K562 (cell line): Measurements from ENCODE around the gene CCL4. TPM values are rescaled to one million over a fixed set of nuclear protein-coding genes. Genes with fewer than 3 reads are reported as not detected.
A peak's percentile ranks its signal among the peaks of the same experiment; 100 is the strongest.

Experiments
- ATAC-seq: fragments of 200-7000 bp; cut with Tn5 transposase; 3 replicates; pipeline ENCODE4 v1.9.1; 2020; ENCODE audit warnings: moderate library complexity
- BruUV-seq: library from RNA; stranded (reverse); fragments of 400-500 nt; replicated peaks from 2 replicates; lab custom pipeline; 2021; lab: Mats Ljungman, UMichigan
- CTCF ChIA-PET: fragments of 300-600 bp; formaldehyde crosslinking; extraction: SDS; loops from one replicate; lab custom pipeline; 2021; ENCODE audit warnings: low intra/inter-chr PET ratio; lab: Yijun Ruan, JAX
- POLR2A ChIA-PET: fragments of 300-600, 350-650 bp; sonication (Branson Sonifier 250); formaldehyde crosslinking; extraction: SDS; loops from one replicate; lab custom pipeline; 2021; ENCODE audit warnings: antibody characterized with exemption, inconsistent platforms; lab: Yijun Ruan, JAX
- DNase-seq, 4 experiments: peaks; one replicate each; pipeline versions ENCODE4 v3.0.0 to v3.0.0-alpha.2; 2011 to 2018; ENCODE audit warnings: low spot score in 3 of 4, mixed read lengths in 3 of 4; ENCODE audit errors: extremely low read depth in 1 of 4
- FAIRE-seq: peaks from 2 replicates; lab custom pipeline; 2011; peaks lifted over from hg19 to GRCh38; lab: Jason Lieb, UNC
- H2AFZ ChIP-seq: 2 replicates; pipeline ENCODE4 v1.6.0; 2011; ENCODE audit warnings: low read depth, low read length, control low read depth, inconsistent platforms
- H3K27ac ChIP-seq: fragments of 200-600 bp; 3 replicates; pipeline ENCODE4 v1.8.0; 2011; ENCODE audit warnings: low read depth, mild to moderate bottlenecking, control low read depth, inconsistent platforms, low read length, moderate library complexity, mixed read lengths; ENCODE audit errors: extremely low read depth
- H3K27me3 ChIP-seq, 2 experiments: fragments of 300-600 bp in 1 of 2; 2 replicates in 1 of 2; 3 replicates in 1 of 2; pipeline versions ENCODE4 v1.6.0 to v1.8.0; 2011; ENCODE audit warnings: inconsistent platforms in 2 of 2, low read length in 2 of 2, mild to moderate bottlenecking in 1 of 2, mixed read lengths in 1 of 2, moderate library complexity in 1 of 2; ENCODE audit not compliant: control insufficient read depth in 2 of 2, insufficient read depth in 2 of 2
- H3K36me3 ChIP-seq: fragments of 300-600 bp; 3 replicates; pipeline ENCODE4 v1.8.0; 2011; ENCODE audit warnings: mild to moderate bottlenecking, low read length, inconsistent platforms; ENCODE audit not compliant: control insufficient read depth, insufficient read depth
- H3K4me1 ChIP-seq, 2 experiments: fragments of 200-600 bp in 1 of 2; replicated peaks in 1 of 2; 2 replicates in 1 of 2; 3 replicates in 1 of 2; pipeline versions ENCODE4 v1.5.1 to v1.8.0; 2011; ENCODE audit warnings: inconsistent platforms in 2 of 2, low read length in 2 of 2, mild to moderate bottlenecking in 1 of 2, mixed read lengths in 1 of 2, moderate library complexity in 1 of 2; ENCODE audit not compliant: control insufficient read depth in 2 of 2, insufficient read depth in 2 of 2
- H3K4me2 ChIP-seq: 2 replicates; pipeline ENCODE4 v1.6.1; 2011; ENCODE audit warnings: low read length, control low read depth, inconsistent platforms, mixed read lengths; ENCODE audit not compliant: insufficient read depth
- H3K4me3 ChIP-seq: fragments of 200-600 bp; sonication (generic), shearing (Covaris generic); 2 replicates; pipeline ENCODE4 v1.5.1; 2016; ENCODE audit warnings: control low read depth, inconsistent platforms
- H3K79me2 ChIP-seq: fragments of 200-600 bp; 3 replicates; pipeline ENCODE4 v1.8.0; 2011; ENCODE audit warnings: low read length, inconsistent platforms; ENCODE audit not compliant: control insufficient read depth, insufficient read depth
- H3K9ac ChIP-seq, 2 experiments: 2 replicates each; pipeline versions ENCODE4 v1.6.0 to v1.6.1; 2011; ENCODE audit warnings: low read depth in 2 of 2, low read length in 2 of 2, control low read depth in 1 of 2, inconsistent platforms in 1 of 2, mild to moderate bottlenecking in 1 of 2, mixed read lengths in 1 of 2; ENCODE audit not compliant: insufficient read depth in 1 of 2
- H3K9me1 ChIP-seq: one replicate; pipeline ENCODE4 v1.6.0; 2011; ENCODE audit warnings: inconsistent platforms, mild to moderate bottlenecking, low read length, moderate library complexity; ENCODE audit not compliant: control insufficient read depth, insufficient read depth
- H3K9me3 ChIP-seq: replicated peaks from 2 replicates; pipeline ENCODE4 v1.5.1; 2011; ENCODE audit warnings: low read depth, low read length, inconsistent platforms; ENCODE audit not compliant: control insufficient read depth, insufficient read depth
- H4K20me1 ChIP-seq: replicated peaks from 2 replicates; pipeline ENCODE4 v1.6.1; 2011; ENCODE audit warnings: low read length, inconsistent platforms, mixed read lengths; ENCODE audit not compliant: control insufficient read depth, insufficient read depth
- AFF4 ChIP-seq: sonication (generic); formaldehyde crosslinking; IDR thresholded peaks from 2 replicates; pipeline ENCODE4 v1.8.0; 2023; ENCODE audit warnings: mild to moderate bottlenecking, missing genetic modification reagents
- CREM ChIP-seq: IDR thresholded peaks from 2 replicates; pipeline ENCODE4 v1.6.1; 2014; ENCODE audit warnings: antibody characterized with exemption, low read depth
- NRF1 ChIP-seq, 2 experiments: fragments of 450-650 bp; IDR thresholded peaks in 1 of 2; conservative IDR thresholded peaks in 1 of 2; 2 replicates each; pipeline ENCODE4 v1.6.1; 2014; ENCODE audit warnings: mild to moderate bottlenecking in 2 of 2
- RBM15 ChIP-seq: fragments of 200-400 bp; formaldehyde crosslinking; IDR thresholded peaks from 2 replicates; pipeline ENCODE4 v1.6.1; 2018; ENCODE audit warnings: mild to moderate bottlenecking, low read length, moderate library complexity; ENCODE audit not compliant: insufficient read depth
- SRSF1 ChIP-seq: fragments of 200-400 bp; formaldehyde crosslinking; IDR thresholded peaks from 2 replicates; pipeline ENCODE4 v1.6.1; 2017; ENCODE audit warnings: mild to moderate bottlenecking, low read depth, low read length, moderate library complexity
- TEAD4 ChIP-seq, 2 experiments: sonication (generic) in 1 of 2; formaldehyde crosslinking in 1 of 2; IDR thresholded peaks; 2 replicates each; pipeline versions ENCODE4 v1.6.1 to v1.8.0; 2012 to 2022; ENCODE audit warnings: borderline replicate concordance in 1 of 2, inconsistent platforms in 1 of 2, low read length in 1 of 2, mild to moderate bottlenecking in 1 of 2, missing genetic modification reagents in 1 of 2
- ZNF644 ChIP-seq: fragments of 200-800 bp; sonication (Bioruptor generic); IDR thresholded peaks from 2 replicates; pipeline ENCODE4 v1.6.1; 2016; ENCODE audit warnings: low read depth, missing genetic modification characterization, missing compliant biosample characterization
- WGBS: fragments of 100-300 bp; shearing (Covaris generic); methylation state at CpG from one replicate; pipeline ENCODE4 v1.1.6; 2016; ENCODE audit warnings: low coverage, mixed read lengths; ENCODE audit not compliant: insufficient coverage; ENCODE audit errors: missing lambda C conversion rate; 5-methylcytosine and 5-hydroxymethylcytosine counted together
- in situ Hi-C: fragments of 300-500 bp; cut with MboI; formaldehyde crosslinking; loops from 4 replicates; pipeline ENCODE4 v1.15.0; 2018; ENCODE audit warnings: inconsistent platforms, mixed read lengths
- intact Hi-C: fragments of 100-400 bp; cut with micrococcal nuclease; formaldehyde crosslinking; loops from 2 replicates; pipeline ENCODE4 v1.14.2; 2022
- polyA plus RNA-seq, 8 experiments: library from polyadenylated mRNA; depleted of rRNA in 4 of 8; stranded (reverse) in 5 of 8; unstranded in 3 of 8; fragments of >200 nt; fragmentation: Nextera tagmentation in 2 of 8; fragmentation: Illumina TruSeq in 1 of 8; extraction: Ambion mirVana in 2 of 8; extraction: Trizol in 1 of 8; gene quantifications; 2 replicates each; pipeline versions ENCODE4 v1.2.1 to v1.2.3, GENCODE V29; 2011 to 2014; ENCODE audit warnings: inconsistent platforms in 1 of 8, missing spikeins in 1 of 8
- total RNA-seq, 7 experiments: library from RNA; depleted of rRNA in 6 of 7; stranded (reverse); fragments of >200 nt in 6 of 7; fragmentation: Illumina TruSeq in 2 of 7; extraction: Trizol in 2 of 7; gene quantifications; 2 replicates each; pipeline versions ENCODE4 v1.2.1 to v1.2.3, GENCODE V29; 2011 to 2021; ENCODE audit warnings: low replicate concordance in 1 of 7
- TF ChIP-seq, protein P1 (sequence below): IDR thresholded peaks from 2 replicates; pipeline ENCODE4 v1.6.1; 2011; ENCODE audit warnings: borderline replicate concordance, low read depth, mild to moderate bottlenecking, moderate library complexity, low read length; ENCODE audit not compliant: insufficient read depth, poor library complexity, severe bottlenecking
- TF ChIP-seq, protein P2 (sequence below): fragments of 450-650 bp; formaldehyde crosslinking; conservative IDR thresholded peaks from 2 replicates; pipeline ENCODE4 v1.4.0; 2022; ENCODE audit warnings: mild to moderate bottlenecking, missing genetic modification characterization

Gene CCL4
- total and polyA plus RNA-seq, 9 of the 15 experiments (the other 6 are each of a cell fraction or from before 2014, with no cell fraction given) = 0.91 TPM; not detected in 8

DNA sequence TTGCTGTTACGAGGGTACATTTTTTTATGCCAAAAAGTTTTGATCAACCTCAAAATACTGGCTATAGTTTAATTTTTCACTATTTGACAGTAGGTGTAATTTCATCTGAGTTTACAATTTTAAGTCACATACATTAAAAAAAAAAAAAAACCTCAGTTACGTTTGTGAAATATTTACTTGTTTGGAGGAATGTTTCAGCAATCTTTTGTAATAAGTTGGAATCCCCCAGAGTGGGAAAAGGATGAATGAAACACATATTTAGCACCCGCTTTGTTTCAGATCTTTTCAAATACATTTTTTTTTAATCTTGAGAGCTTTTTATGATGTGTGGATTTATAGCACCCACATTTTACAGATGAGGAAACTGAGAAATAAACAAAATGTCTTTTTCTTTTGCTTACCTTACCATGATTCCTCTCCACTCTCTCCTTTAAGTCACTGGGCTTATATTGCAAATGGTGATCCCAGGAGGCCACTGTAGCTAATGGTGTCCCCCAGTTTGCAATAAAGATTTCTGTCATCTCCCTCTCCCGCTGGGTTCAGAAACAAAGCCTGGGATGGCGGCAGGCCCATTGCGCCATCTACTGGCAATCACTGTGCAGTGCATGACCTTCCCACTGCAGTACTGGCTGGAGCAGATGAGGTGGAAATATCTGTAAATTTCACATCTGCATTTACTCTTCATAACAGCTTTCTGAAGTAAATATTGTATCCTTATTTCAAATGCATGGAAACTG is 45.1 kb downstream of the CCL4 start:
- BruUV-seq = no TSS peak
- no peaks in the 10 kb centered on the region for H3K9me1 ChIP-seq
- peaks cover 3 to 5% of the 10 kb centered on the region in 2 experiments; a peak in 2 of 5 replicates for H3K4me1 ChIP-seq
- H3K36me3 ChIP-seq = no peaks in the 10 kb centered on the region
- H3K9me3 ChIP-seq = no peaks in the 10 kb centered on the region
- no peaks in the 10 kb centered on the region for H4K20me1 ChIP-seq
- in situ Hi-C loops = no loop called here
- H3K27ac ChIP-seq = no peak overlapping the region
- ChIA-PET POLR2A (interaction anchor here (0.8 to 1.4 kb wide), 2 partner anchors 149 to 300 kb away, joined by 3 read pairs; no protein-coding TSS in a partner anchor), CTCF (interaction anchor here (0.6 to 1.8 kb wide), 7 partner anchors 15 to 300 kb away, joined by 3 to 14 read pairs (median 4); no protein-coding TSS in a partner anchor)
- no peak for FAIRE-seq
- peak overlapping the region; percentile 27; the same call in 1 of the 2 replicates for H3K4me2 ChIP-seq
- peaks cover 2 to 10% of the 10 kb centered on the region in 2 experiments; a peak in 2 of 5 replicates for H3K27me3 ChIP-seq
- no peaks in the 10 kb centered on the region for H3K79me2 ChIP-seq
- intact Hi-C loops = loop anchor here (1.0 to 10.0 kb wide), 2 partner anchors 179 to 294 kb away; no protein-coding TSS in a partner anchor
- no peak overlapping the region for H3K4me3 ChIP-seq
- no peak overlapping the region for H3K9ac ChIP-seq
- WGBS = 13% methylated on average over 6 of the region's 6 CpGs
- DNase-seq = peak; percentile 70 to 86 (median 85)
- peak overlapping the region; percentile 60 for H2AFZ ChIP-seq
- peak; percentile 98 for ATAC-seq
- TF ChIP-seq, protein P1, sequence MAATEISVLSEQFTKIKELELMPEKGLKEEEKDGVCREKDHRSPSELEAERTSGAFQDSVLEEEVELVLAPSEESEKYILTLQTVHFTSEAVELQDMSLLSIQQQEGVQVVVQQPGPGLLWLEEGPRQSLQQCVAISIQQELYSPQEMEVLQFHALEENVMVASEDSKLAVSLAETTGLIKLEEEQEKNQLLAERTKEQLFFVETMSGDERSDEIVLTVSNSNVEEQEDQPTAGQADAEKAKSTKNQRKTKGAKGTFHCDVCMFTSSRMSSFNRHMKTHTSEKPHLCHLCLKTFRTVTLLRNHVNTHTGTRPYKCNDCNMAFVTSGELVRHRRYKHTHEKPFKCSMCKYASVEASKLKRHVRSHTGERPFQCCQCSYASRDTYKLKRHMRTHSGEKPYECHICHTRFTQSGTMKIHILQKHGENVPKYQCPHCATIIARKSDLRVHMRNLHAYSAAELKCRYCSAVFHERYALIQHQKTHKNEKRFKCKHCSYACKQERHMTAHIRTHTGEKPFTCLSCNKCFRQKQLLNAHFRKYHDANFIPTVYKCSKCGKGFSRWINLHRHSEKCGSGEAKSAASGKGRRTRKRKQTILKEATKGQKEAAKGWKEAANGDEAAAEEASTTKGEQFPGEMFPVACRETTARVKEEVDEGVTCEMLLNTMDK = no peak
- TF ChIP-seq CREM (0 out of 2 replicates have a peak, but pooled peaks have one; percentile 24), NRF1 (conservative IDR thresholded peaks at IDR 0.05 in 1 of 2, IDR thresholded peaks at IDR 0.05 in 1 of 2) (0 out of 4 replicates have a peak, but pooled peaks of 1 of the 2 experiments have one; percentile 7), ZNF644 (no peak), AFF4 (CRISPR knock-in tag) (no peak), RBM15 (no peak), TEAD4 (IDR thresholded peaks at IDR 0.05; ENCODE audit: low read length) (no peak), TEAD4 (CRISPR knock-in tag; IDR thresholded peaks at IDR 0.05; ENCODE audit: borderline replicate concordance) (no peak), SRSF1 (no peak)
- TF ChIP-seq, protein P2, sequence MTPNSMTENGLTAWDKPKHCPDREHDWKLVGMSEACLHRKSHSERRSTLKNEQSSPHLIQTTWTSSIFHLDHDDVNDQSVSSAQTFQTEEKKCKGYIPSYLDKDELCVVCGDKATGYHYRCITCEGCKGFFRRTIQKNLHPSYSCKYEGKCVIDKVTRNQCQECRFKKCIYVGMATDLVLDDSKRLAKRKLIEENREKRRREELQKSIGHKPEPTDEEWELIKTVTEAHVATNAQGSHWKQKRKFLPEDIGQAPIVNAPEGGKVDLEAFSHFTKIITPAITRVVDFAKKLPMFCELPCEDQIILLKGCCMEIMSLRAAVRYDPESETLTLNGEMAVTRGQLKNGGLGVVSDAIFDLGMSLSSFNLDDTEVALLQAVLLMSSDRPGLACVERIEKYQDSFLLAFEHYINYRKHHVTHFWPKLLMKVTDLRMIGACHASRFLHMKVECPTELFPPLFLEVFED (CRISPR knock-in tag) = no peak
